Breast epithelium (tissue), 3 donors: ENCODE data around the gene SULT1A1.

ENCODE experiments used
- POLR2A ChIP-seq: fragments of 450-650 bp; IDR thresholded peaks from one replicate; pipeline ENCODE4 v1.6.1; 2016; ENCODE audit warnings: antibody characterized with exemption, mild to moderate bottlenecking, moderate library complexity
- TF ChIP-seq, protein P1 (sequence below), 3 donors: fragments of 450-650 bp; IDR thresholded peaks; one replicate each; pipeline ENCODE4 v1.5.1; 2016 to 2017; ENCODE audit warnings: antibody characterized with exemption in 3 of 3, mild to moderate bottlenecking in 3 of 3, moderate library complexity in 3 of 3

DNA sequence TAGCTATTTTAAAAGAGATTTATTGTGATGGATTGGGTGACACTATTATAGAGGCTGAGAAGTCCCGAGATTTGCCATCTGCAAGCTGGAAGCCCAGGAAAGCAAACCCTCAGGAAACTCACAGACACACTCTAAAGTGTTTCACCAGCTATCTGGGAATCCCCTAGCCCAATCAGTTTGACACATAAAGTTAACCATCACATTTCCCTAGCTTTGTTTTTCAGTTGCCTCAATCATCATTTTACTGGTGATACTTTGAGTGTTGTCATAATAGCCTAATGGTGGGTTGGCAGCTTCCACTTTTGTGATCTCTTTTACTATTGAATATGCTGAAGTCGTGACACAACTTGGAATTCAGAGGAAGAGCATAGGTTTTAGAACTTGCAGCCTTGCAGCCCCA, 54.3 kb downstream of the SULT1A1 start:
- TF ChIP-seq, protein P1, sequence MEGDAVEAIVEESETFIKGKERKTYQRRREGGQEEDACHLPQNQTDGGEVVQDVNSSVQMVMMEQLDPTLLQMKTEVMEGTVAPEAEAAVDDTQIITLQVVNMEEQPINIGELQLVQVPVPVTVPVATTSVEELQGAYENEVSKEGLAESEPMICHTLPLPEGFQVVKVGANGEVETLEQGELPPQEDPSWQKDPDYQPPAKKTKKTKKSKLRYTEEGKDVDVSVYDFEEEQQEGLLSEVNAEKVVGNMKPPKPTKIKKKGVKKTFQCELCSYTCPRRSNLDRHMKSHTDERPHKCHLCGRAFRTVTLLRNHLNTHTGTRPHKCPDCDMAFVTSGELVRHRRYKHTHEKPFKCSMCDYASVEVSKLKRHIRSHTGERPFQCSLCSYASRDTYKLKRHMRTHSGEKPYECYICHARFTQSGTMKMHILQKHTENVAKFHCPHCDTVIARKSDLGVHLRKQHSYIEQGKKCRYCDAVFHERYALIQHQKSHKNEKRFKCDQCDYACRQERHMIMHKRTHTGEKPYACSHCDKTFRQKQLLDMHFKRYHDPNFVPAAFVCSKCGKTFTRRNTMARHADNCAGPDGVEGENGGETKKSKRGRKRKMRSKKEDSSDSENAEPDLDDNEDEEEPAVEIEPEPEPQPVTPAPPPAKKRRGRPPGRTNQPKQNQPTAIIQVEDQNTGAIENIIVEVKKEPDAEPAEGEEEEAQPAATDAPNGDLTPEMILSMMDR (IDR thresholded peaks at IDR 0.05) = no peak
- TF ChIP-seq POLR2A = no peak
